Testis (tissue), 2 donors: ENCODE data around the gene SPATA2L.

Experiments used
- POLR2A ChIP-seq: fragments of 450-650 bp; IDR thresholded peaks from one replicate; pipeline ENCODE4 v1.6.1; 2017; ENCODE audit warnings: antibody characterized with exemption, mild to moderate bottlenecking, moderate library complexity
- TF ChIP-seq, protein P1 (sequence below), 3 experiments: fragments of 450-650 bp in 2 of 3; fragments of 200-600 bp in 1 of 3; sonication (generic) in 1 of 3; IDR thresholded peaks; one replicate each; pipeline ENCODE4 v1.5.1; 2016 to 2019; ENCODE audit warnings: antibody characterized with exemption in 3 of 3, mild to moderate bottlenecking in 2 of 3, moderate library complexity in 1 of 3

GRCh38 chr16:89667633-89668032, 33.9 kb downstream of the SPATA2L start:
- TF ChIP-seq POLR2A: no peak
- TF ChIP-seq, protein P1, sequence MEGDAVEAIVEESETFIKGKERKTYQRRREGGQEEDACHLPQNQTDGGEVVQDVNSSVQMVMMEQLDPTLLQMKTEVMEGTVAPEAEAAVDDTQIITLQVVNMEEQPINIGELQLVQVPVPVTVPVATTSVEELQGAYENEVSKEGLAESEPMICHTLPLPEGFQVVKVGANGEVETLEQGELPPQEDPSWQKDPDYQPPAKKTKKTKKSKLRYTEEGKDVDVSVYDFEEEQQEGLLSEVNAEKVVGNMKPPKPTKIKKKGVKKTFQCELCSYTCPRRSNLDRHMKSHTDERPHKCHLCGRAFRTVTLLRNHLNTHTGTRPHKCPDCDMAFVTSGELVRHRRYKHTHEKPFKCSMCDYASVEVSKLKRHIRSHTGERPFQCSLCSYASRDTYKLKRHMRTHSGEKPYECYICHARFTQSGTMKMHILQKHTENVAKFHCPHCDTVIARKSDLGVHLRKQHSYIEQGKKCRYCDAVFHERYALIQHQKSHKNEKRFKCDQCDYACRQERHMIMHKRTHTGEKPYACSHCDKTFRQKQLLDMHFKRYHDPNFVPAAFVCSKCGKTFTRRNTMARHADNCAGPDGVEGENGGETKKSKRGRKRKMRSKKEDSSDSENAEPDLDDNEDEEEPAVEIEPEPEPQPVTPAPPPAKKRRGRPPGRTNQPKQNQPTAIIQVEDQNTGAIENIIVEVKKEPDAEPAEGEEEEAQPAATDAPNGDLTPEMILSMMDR (IDR thresholded peaks at IDR 0.05): no peak
